D721Med (cell line): ENCODE data around the gene AQP2.

Source experiments
- DNase-seq: peaks from one replicate; pipeline ENCODE4 v3.0.0; 2011; ENCODE audit warnings: low spot score; ENCODE audit not compliant: insufficient read length
- FAIRE-seq: peaks from 2 replicates; lab custom pipeline; 2011; peaks lifted over from hg19 to GRCh38; lab: Jason Lieb, UNC
- CTCF ChIP-seq: IDR thresholded peaks from 2 replicates; pipeline ENCODE4 v1.5.1; 2012; ENCODE audit warnings: mild to moderate bottlenecking, control low read depth; ENCODE audit not compliant: insufficient read depth; ENCODE audit errors: missing control alignments

Gene AQP2

GRCh38 chr12:49933796-49934195, 16.7 kb upstream of the AQP2 start:
- DNase-seq (no peak), FAIRE-seq (no peak)
- TF ChIP-seq CTCF = no peak

GRCh38 chr12:49934505-49934904, 16.0 kb upstream of the AQP2 start:
- no peak for FAIRE-seq
- no peak for DNase-seq
- TF ChIP-seq CTCF = no peak

- DNase-seq = no peak
- no peak for TF ChIP-seq CTCF
- no peak for FAIRE-seq
Observed at GRCh38 chr12:49936925-49937324, 13.6 kb upstream of the AQP2 start.

GRCh38 chr12:49937639-49938300, 12.8 kb upstream of the AQP2 start:
- no peak for TF ChIP-seq CTCF
- DNase-seq (no peak), FAIRE-seq (no peak)

GRCh38 chr12:49939307-49939706, 11.2 kb upstream of the AQP2 start:
- no peak for FAIRE-seq
- no peak for DNase-seq
- no peak for TF ChIP-seq CTCF

- TF ChIP-seq CTCF = no peak
- no peak for FAIRE-seq
- no peak for DNase-seq
Observed at GRCh38 chr12:49939707-49940106, 10.8 kb upstream of the AQP2 start.
